HepG2 (cell line): ENCODE data around the gene TP53BP2. TPM values are rescaled to one million over a fixed set of nuclear protein-coding genes. Genes with fewer than 3 reads are reported as not detected.

Source experiments
- ATAC-seq: fragments of 200-7000 bp; cut with Tn5 transposase; 3 replicates; pipeline ENCODE4 v1.9.1; 2020; ENCODE audit warnings: mild to moderate bottlenecking, moderate library complexity
- BruUV-seq: library from RNA; stranded (reverse); fragments of 400-500 nt; replicated peaks from 2 replicates; lab custom pipeline; 2021; lab: Mats Ljungman, UMichigan
- CTCF ChIA-PET: fragments of 300-600 bp; formaldehyde crosslinking; extraction: SDS; loops from one replicate; lab custom pipeline; 2021; ENCODE audit warnings: low total read pairs, inconsistent platforms, low intra/inter-chr PET ratio; lab: Yijun Ruan, JAX
- POLR2A ChIA-PET: fragments of 350-600 bp; sonication (Branson Sonifier 250); formaldehyde crosslinking; loops from one replicate; lab custom pipeline; 2020; ENCODE audit warnings: antibody characterized with exemption, inconsistent platforms; lab: Yijun Ruan, JAX
- DNase-seq: peaks from one replicate; pipeline ENCODE4 v3.0.0-alpha.2; 2015; ENCODE audit warnings: low spot score
- FAIRE-seq: peaks from 3 replicates; lab custom pipeline; 2011; peaks lifted over from hg19 to GRCh38; lab: Jason Lieb, UNC
- H2AFZ ChIP-seq: one replicate; pipeline ENCODE4 v1.6.1; 2011; ENCODE audit warnings: low read length, inconsistent platforms
- H3K27ac ChIP-seq: fragments of 300-600 bp; 3 replicates; pipeline ENCODE4 v1.8.0; 2011; ENCODE audit warnings: mixed run types, mild to moderate bottlenecking, mixed read lengths, low read length, inconsistent platforms; ENCODE audit not compliant: insufficient read depth; ENCODE audit errors: extremely low read length
- H3K27me3 ChIP-seq, 2 experiments: fragments of 200-600 bp in 1 of 2; 2 replicates in 1 of 2; 3 replicates in 1 of 2; pipeline versions ENCODE4 v1.6.0 to v1.8.0; 2011; ENCODE audit warnings: low read length in 2 of 2, mild to moderate bottlenecking in 2 of 2, moderate library complexity in 2 of 2, inconsistent platforms in 1 of 2; ENCODE audit not compliant: insufficient read depth in 2 of 2, control insufficient read depth in 1 of 2
- H3K36me3 ChIP-seq, 2 experiments: fragments of 200-600 bp in 1 of 2; replicated peaks in 1 of 2; 2 replicates in 1 of 2; 3 replicates in 1 of 2; pipeline versions ENCODE4 v1.5.1 to v1.8.0; 2011; ENCODE audit warnings: low read length in 2 of 2, inconsistent platforms in 1 of 2; ENCODE audit not compliant: insufficient read depth in 2 of 2, control insufficient read depth in 1 of 2
- H3K4me1 ChIP-seq: 2 replicates; pipeline ENCODE4 v1.5.1; 2012; ENCODE audit warnings: low read length, inconsistent platforms; ENCODE audit not compliant: insufficient read depth
- H3K4me2 ChIP-seq: 2 replicates; pipeline ENCODE4 v1.6.0; 2011; ENCODE audit warnings: low read depth, low read length, inconsistent platforms
- H3K4me3 ChIP-seq, 3 experiments: fragments of 200-600 bp in 1 of 3; sonication (generic), shearing (Covaris generic) in 1 of 3; replicated peaks in 1 of 3; 2 replicates each; pipeline ENCODE4 v1.5.1; 2011 to 2016; ENCODE audit warnings: low read length in 3 of 3, inconsistent platforms in 2 of 3, low read depth in 2 of 3, mild to moderate bottlenecking in 2 of 3, control low read depth in 1 of 3, mixed read lengths in 1 of 3; ENCODE audit not compliant: insufficient read depth in 1 of 3
- H3K79me2 ChIP-seq: one replicate; pipeline ENCODE4 v1.6.1; 2011; ENCODE audit warnings: low read length, inconsistent platforms; ENCODE audit not compliant: insufficient read depth
- H3K9ac ChIP-seq: 2 replicates; pipeline ENCODE4 v1.6.0; 2011; ENCODE audit warnings: mild to moderate bottlenecking, low read depth, low read length, inconsistent platforms; ENCODE audit not compliant: insufficient read depth
- H3K9me3 ChIP-seq: 2 replicates; pipeline ENCODE4 v1.5.1; 2012; ENCODE audit warnings: mild to moderate bottlenecking, low read length
- H4K20me1 ChIP-seq: 2 replicates; pipeline ENCODE4 v1.6.0; 2011; ENCODE audit warnings: inconsistent platforms, mild to moderate bottlenecking, low read length, moderate library complexity; ENCODE audit not compliant: insufficient read depth
- ARNT ChIP-seq: fragments of 450-650 bp; IDR thresholded peaks from 2 replicates; pipeline ENCODE4 v1.6.1; 2017
- DMAP1 ChIP-seq: IDR thresholded peaks from 2 replicates; pipeline ENCODE4 v1.6.1; 2016
- E2F5 ChIP-seq: sonication (generic); formaldehyde crosslinking; conservative IDR thresholded peaks from 2 replicates; pipeline ENCODE4 v1.4.0; 2020; ENCODE audit warnings: missing genetic modification reagents
- GZF1 ChIP-seq: sonication (generic); formaldehyde crosslinking; IDR thresholded peaks from 2 replicates; pipeline ENCODE4 v1.5.1; 2020; ENCODE audit warnings: mild to moderate bottlenecking, missing genetic modification reagents
- HDAC6 ChIP-seq: fragments of 200-600 bp; sonication (generic); IDR thresholded peaks from 2 replicates; pipeline ENCODE4 v1.7.0; 2017; ENCODE audit warnings: mild to moderate bottlenecking, antibody characterized with exemption, low read length, low read depth
- MED13 ChIP-seq: sonication (generic); formaldehyde crosslinking; IDR thresholded peaks from 2 replicates; pipeline ENCODE4 v1.5.0; 2020; ENCODE audit warnings: missing genetic modification reagents
- NFIC ChIP-seq: IDR thresholded peaks from 2 replicates; pipeline ENCODE4 v1.6.1; 2012; ENCODE audit warnings: mild to moderate bottlenecking, low read length, inconsistent platforms
- NFKB2 ChIP-seq: sonication (generic); formaldehyde crosslinking; IDR thresholded peaks from 2 replicates; pipeline ENCODE4 v1.4.0; 2020; ENCODE audit warnings: missing genetic modification reagents, borderline replicate concordance
- PHB2 ChIP-seq: fragments of 450-650 bp; IDR thresholded peaks from 2 replicates; pipeline ENCODE4 v1.6.1; 2018; ENCODE audit not compliant: partially characterized antibody
- PREB ChIP-seq: sonication (generic); formaldehyde crosslinking; IDR thresholded peaks from 2 replicates; pipeline ENCODE4 v1.4.0; 2020; ENCODE audit warnings: missing genetic modification reagents
- REST ChIP-seq, 2 experiments: IDR thresholded peaks; 2 replicates each; pipeline ENCODE4 v1.6.1; 2011 to 2012; ENCODE audit warnings: low read length in 2 of 2, borderline replicate concordance in 1 of 2, low read depth in 1 of 2, mild to moderate bottlenecking in 1 of 2, moderate library complexity in 1 of 2
- SALL1 ChIP-seq: sonication (generic); formaldehyde crosslinking; IDR thresholded peaks from 2 replicates; pipeline ENCODE4 v1.8.0; 2022; ENCODE audit warnings: mild to moderate bottlenecking, missing genetic modification reagents
- ZNF564 ChIP-seq: sonication (generic); formaldehyde crosslinking; IDR thresholded peaks from 2 replicates; pipeline ENCODE4 v1.8.1; 2023; ENCODE audit warnings: mild to moderate bottlenecking, missing genetic modification reagents
- ZNF704 ChIP-seq: sonication (generic); formaldehyde crosslinking; IDR thresholded peaks from 2 replicates; pipeline ENCODE4 v1.8.1; 2023; ENCODE audit warnings: mild to moderate bottlenecking, inconsistent platforms, moderate library complexity, missing genetic modification reagents, borderline replicate concordance
- WGBS: methylation state at CpG from one replicate; pipeline ENCODE4 v1.1.6; 2017; ENCODE audit warnings: low lambda C conversion rate; 5-methylcytosine and 5-hydroxymethylcytosine counted together
- in situ Hi-C: cut with HindIII; loops from 2 replicates; pipeline ENCODE4 v1.10.0; 2017; ENCODE audit warnings: low pct_unique_long_range_greater_than_20kb; ENCODE audit not compliant: extremely low pct_ligation_motif_present
- intact Hi-C: fragments of 100-400 bp; cut with micrococcal nuclease; formaldehyde crosslinking; loops from one replicate; pipeline ENCODE4 v1.10.0; 2022; ENCODE audit not compliant: unreplicated experiment
- polyA plus RNA-seq, 8 experiments: library from polyadenylated mRNA; depleted of rRNA in 3 of 8; stranded (reverse) in 7 of 8; unstranded in 1 of 8; fragments of >200 nt; fragmentation: Illumina TruSeq in 4 of 8; extraction: Trizol in 4 of 8; gene quantifications; 2 replicates each; pipeline versions ENCODE4 v1.2.1 to v1.2.3, GENCODE V29; 2011 to 2016; ENCODE audit warnings: low read depth in 4 of 8, missing spikeins in 1 of 8, mixed read lengths in 1 of 8; ENCODE audit not compliant: insufficient read depth in 1 of 8
- total RNA-seq, 5 experiments: library from RNA; depleted of rRNA; stranded (reverse); fragments of >200 nt; fragmentation: Illumina TruSeq; extraction: Trizol; gene quantifications; 2 replicates each; pipeline ENCODE4 v1.2.3, GENCODE V29; 2016; ENCODE audit warnings: low read depth in 1 of 5

The TP53BP2 gene
- total and polyA plus RNA-seq, 2 of the 13 experiments (the other 11 are each of a cell fraction or from before 2014, with no cell fraction given), result 10.0 to 14.0 TPM

- no peak overlapping the region for H3K4me2 ChIP-seq
- CTCF ChIA-PET, result no interaction called here
These were observed 75.0 kb downstream of the TP53BP2 start for GRCh38 chr1:223770621-223771315.

More at GRCh38 chr1:223770621-223771315, 75.0 kb downstream of the TP53BP2 start:
- Histone ChIP-seq H3K4me3 (no peak overlapping the region), H4K20me1 (no peaks in the 10 kb centered on the region), H3K27me3 (no peaks in the 10 kb centered on the region), H3K36me3 (peaks cover 0 to 5% of the 10 kb centered on the region in 2 experiments; a peak in 1 of 5 replicates), H3K9ac (no peak overlapping the region), H3K4me1 (peaks cover 9% of the 10 kb centered on the region), H2AFZ (no peak overlapping the region), H3K27ac (no peak overlapping the region), H3K79me2 (no peaks in the 10 kb centered on the region), H3K9me3 (no peaks in the 10 kb centered on the region)
- BruUV-seq, result no TSS peak
- DNase-seq, result no peak
- ATAC-seq, result no peak
- POLR2A ChIA-PET, result no interaction called here
- intact Hi-C loops, result no loop called here
- 96% methylated on average over 9 of the region's 9 CpGs for WGBS
- TF ChIP-seq PREB (CRISPR knock-in tag) (no peak), ZNF704 (CRISPR knock-in tag) (no peak), E2F5 (CRISPR knock-in tag) (no peak), MED13 (CRISPR knock-in tag) (no peak), HDAC6 (no peak), ARNT (no peak), REST (IDR thresholded peaks at IDR 0.05; ENCODE audit: borderline replicate concordance in 1 of 2, low read depth in 1 of 2, low read length in 2 of 2) (no peak), NFIC (no peak), ZNF564 (CRISPR knock-in tag) (no peak), SALL1 (no peak), NFKB2 (CRISPR knock-in tag) (no peak), DMAP1 (CRISPR knock-in tag) (no peak), GZF1 (no peak), PHB2 (no peak)
- no peak for FAIRE-seq
- in situ Hi-C loops, result no loop called here
